CD4-positive, alpha-beta T cell treated with Interleukin-4 for 1 hour (primary cell): ENCODE results near the gene SLC2A9.
"Not testable (repeated sequence)": the region's sequence is repeated elsewhere in the genome, so short reads cannot be mapped to it uniquely, and the experiment has no call there.

Experiments
- DNase-seq, 2 donors: peaks; one replicate each; pipeline ENCODE4 v3.0.0-alpha.2; 2020 to 2022

Gene SLC2A9

DNA sequence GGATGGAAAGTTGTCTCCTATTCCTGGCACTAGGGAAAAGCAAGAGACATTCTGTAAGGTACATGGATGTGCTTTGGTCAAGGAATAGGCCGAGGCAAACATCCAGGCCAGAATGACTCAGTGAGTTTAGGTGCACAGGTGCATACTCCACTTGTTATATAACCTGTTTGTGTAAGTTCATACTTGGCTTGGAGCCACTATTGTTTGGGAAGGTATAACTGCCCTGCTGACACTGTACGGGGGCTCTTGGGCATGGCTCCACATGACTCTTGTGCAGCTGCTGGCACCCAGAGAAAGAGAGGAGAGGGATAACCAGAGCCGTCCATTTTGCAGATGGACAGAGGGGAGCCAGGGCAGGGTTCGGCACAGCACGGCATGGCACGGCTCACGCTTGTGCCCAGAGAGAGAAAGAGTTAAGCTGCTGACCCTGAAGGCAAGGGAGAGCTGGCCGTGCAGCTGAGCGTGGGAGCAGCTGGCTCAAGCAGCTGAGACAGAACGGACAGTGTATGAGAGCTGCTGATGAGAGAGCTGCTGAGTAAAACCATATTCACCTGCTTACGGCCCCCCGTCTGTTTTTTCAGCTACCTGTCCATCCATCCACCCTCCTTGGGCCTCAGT, 98.0 kb downstream of the SLC2A9 start:
- no peak for DNase-seq

DNA sequence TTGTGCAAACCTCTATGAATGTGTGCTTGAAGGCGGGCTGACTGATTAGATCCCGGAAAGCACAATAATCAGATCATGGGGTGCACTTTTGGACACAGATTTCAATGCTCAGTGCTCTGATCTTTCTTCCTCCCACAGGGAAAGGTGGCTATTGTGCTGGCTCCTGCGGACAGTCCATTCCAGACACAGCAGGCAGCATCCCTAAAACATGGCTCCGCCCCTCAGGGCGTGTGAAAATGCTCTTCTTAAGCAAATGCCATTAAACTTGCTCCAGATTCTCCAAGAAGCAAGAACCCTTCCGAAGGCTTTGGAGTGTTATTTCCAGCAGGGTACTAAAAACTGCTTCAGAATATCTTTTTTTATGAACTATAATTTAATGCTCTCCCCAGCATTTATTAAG, 100.0 kb downstream of the SLC2A9 start:
- DNase-seq, result no peak

DNA sequence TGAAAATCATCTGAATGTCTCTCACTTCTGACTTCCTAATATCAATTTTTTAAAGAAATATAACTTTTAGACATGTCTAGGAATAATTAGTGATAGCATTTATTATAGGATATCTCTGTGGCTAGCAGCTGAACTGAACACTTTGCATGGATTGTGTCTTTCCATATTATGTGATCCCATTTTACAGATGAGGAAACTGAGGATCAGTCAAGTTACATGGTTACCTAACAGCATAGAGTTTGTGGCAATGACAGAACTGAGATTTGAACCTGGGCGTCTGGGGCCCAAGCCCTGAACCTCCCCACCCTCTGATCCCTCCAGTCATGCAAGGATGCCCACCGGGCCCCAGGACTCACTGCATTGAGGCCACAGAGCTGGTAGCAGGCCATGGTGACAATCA, 101.3 kb downstream of the SLC2A9 start:
- no peak for DNase-seq

DNA sequence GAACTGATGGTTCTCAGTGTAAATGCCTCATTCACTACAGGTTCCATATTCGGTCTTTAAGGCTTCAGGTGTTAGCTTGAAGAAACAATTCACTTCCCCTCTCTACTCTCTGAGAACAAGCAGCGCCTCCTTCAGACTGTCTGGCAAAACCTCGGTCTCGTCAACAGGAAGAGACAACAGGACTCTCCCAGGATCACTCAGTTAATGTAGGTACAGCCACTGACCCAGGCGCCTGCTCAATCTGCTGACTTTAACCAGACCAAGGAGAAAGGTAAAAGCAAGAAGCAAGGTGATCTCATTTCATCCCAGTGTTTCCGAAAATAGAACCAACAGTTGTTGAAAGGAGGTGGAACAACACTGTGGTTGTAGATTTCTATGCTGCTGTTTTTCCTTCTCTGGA, 102.2 kb downstream of the SLC2A9 start:
- no peak for DNase-seq

DNA sequence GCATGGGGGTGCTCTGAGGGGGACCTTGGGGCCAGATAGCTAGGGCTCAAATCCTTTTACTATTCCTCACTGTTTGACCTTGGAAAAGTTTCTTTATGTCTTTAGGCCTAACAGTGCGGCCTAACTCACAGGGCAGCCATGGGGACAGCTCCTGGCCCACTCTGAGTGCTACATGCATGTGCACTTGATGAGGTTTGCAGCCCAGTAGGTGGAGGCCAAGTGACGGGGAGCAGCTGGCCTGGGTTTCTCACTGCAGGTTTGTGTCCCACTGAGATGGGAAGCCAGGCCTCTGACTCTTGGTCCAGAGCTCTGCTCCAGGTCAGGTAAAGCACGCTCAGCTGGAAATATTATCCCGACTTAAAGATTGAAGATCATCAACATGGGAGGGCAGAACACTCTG, 102.8 kb downstream of the SLC2A9 start:
- DNase-seq, result no peak

DNA sequence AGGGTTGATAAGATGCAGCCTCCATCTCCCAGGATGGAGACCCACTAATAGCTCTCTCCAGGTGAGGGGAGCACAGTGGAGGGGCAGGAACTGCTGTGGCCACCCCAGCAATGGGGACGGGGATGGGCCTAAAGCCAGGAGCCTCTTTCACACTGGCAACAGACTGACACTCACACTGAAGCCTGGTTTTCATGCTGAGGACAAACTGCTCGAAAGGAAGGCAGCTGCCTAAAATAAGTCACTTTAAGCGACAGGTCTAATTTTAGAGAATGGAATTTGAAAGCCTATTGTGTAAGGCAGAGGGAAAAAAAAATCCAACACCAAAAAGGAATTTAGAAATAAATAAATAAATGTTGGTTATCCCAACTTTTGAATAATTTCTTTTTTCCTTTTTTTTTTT, 104.4 kb downstream of the SLC2A9 start:
- DNase-seq, result no peak

DNA sequence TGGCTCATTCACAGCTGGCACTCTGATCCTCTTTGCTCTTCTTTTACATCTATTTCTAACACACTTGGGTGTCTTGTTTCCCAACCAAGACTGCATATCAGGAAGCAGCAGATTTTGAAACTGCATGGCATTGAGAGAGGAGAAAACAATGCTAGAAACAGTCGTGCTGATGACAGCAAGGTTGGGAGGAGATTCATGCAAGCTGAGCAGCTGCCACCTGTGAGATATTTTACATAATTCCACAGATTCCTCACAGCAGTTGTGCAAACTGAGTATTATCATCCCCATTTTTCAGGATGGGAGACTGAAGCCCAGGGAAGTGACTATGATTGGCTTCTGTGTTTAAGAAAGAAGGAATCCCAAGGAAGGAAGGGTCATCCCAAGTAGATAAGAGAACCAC, 105.0 kb downstream of the SLC2A9 start:
- DNase-seq, result no peak

DNA sequence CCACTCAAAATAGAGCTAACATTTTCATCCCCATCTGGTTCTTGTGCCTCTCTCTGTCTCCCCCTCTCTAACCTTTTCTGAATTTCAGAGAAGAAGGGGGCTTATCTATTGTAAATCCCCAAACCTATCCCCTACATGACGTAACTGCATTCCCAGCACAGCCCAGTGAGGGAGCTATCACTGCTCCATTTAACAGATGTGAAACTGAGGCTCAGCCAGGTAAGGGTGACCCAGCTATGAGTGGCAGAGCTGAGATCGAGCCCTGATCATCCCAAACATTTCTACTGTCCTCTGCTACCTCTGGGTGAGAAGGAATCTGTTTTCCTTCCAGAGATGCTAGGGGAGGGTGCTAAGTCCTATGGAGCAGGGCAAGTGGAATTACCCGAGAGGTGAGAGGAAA, 107.5 kb downstream of the SLC2A9 start:
- no peak for DNase-seq

DNA sequence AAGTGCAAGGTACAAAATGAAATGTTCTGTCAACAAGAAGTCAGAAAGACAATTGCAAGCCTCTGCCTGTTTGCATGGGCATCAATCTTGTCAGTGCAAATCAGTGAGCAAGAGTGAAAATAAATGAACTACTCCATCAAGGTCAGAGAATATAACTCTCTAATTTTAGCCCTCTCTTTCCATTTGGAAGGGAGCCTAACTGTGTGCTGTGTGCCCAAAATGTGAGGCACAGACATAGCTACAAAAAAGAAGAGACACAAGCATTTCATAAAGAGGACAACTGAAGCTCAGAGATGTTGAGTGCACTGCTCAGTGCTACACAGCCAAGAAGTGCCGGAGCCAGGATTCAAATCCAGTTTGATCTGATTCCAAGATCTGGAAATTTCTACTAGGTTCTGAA, 114.3 kb downstream of the SLC2A9 start:
- no peak for DNase-seq

DNA sequence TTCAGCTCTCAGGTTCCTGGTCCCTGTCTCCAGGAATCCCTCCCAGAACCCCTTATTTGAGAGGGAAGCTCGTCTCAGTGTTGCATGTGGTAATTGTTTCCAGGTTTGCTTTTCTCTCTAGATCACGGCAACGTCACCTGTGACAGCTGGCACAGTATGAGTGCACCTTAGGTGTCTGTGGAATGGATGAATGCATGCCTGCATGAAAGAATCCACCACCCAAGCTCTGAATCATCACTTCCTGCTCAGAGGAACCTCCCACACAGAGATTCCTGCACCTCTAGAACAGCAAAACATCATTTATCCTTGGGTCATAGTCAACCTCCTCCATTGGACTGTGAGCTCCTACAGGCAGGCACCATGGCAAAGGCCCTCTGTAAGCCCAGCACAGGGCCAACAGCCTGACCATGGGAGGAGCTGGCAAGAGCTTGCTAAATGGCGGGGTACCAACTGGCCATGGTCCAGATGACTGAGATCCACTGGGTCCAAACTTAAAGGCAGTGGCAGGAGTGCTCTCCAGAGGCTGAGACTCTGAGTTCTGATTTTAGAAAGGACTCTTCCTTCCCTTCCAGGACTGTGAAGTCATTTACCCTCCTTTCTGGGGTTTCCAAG, 116.2 kb downstream of the SLC2A9 start:
- DNase-seq, result no peak

DNA sequence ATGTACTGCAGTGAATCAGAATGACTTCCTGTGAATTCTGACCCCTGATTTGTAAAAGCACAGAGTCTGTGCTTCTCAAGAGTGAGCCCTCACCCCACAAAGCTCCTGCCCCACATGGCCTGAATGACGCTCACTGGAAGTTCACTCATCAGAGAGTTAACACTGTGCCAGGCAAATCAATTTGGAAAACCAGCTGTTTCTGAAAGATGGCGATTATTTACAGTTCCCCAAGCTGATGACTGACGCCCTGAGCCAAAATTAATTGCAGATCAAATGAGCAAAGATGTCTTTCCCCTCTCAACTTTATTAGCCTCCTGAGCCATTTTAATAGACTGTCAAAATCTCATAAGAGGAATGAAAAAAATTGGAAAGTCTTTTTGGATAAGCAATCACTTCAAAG, 118.0 kb downstream of the SLC2A9 start:
- DNase-seq, result no peak

DNA sequence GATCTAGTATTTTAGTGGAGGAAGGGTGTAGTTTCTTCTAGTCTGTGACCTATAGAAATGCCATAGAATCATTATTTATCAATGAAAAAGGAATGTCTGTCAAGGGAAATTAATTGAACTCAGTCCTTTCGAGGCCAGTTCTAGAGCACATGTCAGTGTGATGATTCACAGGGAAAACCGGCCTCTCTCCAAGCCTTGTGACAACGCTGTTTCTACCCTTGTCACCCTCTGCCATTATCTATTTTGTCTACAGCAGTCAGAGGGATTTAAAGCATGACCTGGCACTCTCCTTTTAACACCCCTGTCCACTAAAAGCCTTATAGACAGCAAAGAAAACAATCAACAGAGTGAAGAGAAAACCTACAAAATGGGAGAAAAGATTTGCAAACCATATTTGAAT, 120.0 kb downstream of the SLC2A9 start:
- no peak for DNase-seq

DNA sequence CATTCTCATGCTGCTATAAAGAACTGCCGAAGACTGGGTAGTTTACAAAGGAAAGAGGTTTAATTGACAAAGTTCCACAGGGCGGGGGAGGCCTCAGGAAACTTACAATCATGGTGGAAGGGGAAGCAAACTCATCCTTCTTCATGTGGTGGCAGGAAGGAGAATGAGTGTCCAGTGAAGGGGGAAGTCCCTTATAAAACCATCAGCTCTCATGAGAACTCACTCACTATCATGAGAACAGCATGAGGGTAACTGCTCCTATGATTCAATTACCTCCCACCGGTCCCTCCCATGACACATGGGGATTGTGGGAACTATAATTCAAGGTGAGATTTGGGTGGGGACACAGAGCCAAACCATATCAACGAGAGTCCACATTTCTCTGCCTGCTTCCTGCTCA, 120.7 kb downstream of the SLC2A9 start:
- DNase-seq, result not testable (repeated sequence)

DNA sequence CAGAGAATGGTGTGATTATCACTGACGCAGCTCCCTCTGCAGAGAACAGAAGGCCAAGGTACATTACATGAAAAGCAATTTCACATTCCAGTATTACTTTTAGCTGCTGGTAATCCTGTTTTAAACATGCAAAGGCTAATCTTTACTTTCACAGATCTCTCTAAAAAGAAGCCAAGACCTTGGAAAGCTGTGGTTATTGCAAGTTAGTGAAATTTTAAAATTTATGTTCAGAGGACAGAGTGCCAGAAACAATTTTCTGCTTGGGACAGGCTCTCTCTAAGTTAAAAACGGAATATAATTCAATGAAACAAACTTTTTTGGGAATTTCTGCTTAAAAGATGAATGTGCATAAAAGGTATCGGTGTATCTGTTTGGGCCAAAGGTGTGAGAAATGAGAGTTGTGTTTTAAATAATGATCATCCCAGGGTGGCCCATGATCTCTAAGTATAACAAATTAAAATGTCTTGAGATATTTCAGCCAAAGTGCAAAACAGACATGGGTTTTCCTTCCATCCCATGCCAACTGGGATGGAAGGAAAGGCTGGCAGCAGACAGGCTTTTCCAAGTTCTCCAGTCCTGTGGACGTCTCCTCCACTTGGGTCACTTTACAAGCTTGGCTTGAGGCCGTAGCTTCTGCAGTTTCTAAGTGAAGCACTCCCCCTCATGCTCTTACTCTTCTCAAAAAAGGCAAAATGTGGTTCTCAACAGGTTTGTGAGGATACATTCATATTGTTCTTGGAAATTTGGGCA, 121.8 kb downstream of the SLC2A9 start:
- DNase-seq, result no peak

DNA sequence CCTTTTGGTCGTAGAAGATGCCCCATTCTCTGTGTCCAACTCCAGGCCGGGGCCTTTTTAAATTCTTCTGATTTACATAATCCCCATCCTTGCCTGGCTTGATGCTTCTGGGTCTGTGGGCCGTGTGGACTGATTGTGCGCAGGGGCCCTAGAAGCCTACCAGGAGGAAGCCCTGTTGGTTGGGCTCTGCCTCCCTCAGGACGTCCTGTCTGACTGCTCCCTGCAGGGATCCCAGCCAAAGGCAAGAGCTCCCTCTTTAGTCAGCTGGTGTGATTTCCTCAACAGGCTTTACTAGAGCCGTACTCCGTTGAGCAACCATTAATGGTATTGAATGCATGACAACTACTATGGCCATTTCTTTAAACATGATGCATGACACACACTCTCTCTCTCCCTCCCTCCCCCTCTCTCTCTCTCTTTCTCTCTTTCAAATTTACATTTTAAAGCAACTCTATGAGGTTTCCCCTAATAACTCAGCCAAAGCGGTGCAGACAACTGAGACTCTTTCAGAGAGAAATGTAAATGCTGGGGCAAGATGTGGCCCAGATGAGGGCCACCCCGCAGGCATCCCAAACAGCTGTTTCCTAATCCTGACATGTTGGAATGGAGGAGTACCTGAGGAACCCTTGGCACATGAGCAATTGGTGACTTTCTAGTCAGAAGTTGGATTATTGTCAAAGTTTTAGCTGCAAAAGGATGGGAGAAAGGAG, 122.5 kb downstream of the SLC2A9 start:
- DNase-seq, result no peak

DNA sequence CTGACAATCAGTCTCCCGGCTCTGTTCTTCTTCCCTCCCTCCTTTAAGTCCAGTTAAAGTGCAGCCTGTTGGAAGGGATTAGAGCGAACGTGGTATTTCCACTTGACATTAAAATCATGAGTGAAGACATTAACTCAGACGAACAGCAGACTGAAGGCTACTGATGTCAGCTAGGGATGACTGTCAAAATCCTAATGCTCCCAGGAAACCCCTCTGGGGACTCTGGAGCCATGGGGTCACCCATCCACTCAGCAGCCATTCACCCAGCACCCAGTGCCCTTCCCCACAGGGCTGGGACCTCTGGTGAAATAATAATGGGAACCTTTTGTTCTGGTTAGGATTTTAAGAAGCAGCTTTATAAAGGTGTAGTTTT, 126.0 kb downstream of the SLC2A9 start:
- DNase-seq, result no peak

DNA sequence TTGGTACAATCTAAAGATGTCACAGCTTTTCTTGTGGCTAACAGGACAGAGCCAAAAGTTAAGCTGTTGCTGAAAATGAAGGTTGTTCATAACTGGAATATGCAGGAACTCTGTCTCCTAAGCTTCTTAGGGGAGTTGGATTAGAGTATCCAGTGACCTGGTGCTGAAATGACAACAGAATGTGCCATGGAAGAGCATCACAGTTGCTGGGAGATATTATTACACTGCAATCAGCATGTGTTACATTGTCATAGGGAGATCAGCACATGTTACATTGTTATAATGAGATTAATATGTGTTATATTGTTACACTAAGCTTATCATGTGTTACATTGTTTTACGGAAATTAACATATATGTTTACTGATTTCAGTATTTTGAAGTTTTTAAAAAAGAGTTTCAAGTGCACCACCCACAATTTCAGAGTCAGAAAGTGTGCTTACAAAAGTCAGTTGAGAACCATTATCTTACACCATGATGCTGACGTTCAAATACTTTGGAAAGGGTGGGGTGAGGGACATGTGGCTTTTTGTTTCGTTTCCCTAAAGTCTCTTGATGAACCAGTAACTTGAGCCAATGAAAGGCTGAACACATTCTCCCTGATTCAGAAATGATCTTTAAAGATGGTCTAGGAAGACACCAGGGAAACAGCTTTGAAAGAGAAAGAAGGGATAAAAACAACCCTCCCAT, 126.5 kb downstream of the SLC2A9 start:
- DNase-seq, result no peak

DNA sequence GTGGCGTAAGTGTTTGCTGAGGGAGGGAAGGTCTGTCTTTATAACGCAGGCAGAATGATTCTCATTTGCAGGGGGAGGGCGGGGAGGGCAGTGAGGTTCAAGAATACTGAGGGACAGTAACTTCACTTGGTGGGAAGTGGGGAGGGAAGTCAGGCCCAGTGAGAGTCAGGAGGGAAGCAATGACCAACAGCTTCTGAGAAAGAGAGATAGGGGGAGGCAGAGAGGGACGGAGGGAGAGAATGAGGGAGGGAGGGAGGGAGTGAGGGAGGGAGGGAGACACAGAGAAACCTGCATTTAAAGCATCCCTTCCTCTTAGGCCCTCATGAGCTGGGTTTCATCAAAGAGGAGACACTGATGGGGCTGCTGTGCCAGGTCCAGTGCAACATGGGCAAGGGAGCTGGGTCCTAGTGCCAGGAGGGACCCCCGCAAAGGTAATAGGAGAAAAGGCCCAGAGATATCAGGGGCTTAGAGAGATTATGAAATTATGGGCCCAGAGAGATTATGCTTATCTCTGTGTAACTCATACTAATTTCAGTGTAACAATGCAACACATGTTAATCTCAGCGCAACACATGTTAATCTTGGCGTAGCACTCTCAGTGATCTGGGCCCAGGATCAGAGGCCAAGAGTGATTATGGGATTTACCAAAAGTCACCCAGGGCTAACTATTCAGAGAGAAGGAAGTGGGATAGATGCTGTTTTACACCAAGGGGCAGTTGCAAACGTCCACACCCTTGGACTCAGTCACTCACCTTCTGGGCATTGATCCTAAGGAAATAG, 127.8 kb downstream of the SLC2A9 start:
- DNase-seq, result no peak

DNA sequence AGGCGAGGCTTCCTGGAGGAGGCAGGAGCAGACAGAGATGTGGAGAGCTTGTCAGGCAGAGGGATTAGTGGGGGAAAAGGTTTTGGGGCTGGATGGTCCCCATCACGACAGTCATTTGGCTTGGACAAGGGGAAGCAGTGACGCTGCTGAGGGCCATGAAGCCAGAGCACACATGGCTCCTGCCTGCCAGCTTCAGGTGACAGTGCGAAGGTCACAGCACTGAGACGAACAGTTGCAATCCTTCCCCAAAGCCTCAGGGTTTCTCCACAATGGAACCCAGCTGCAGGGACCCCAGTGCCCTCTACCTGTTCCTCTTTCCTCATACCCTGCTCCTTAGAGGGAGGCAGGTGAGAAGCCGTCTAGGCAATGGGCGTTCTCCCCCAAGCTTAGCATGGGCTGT, 129.6 kb downstream of the SLC2A9 start:
- DNase-seq, result no peak

DNA sequence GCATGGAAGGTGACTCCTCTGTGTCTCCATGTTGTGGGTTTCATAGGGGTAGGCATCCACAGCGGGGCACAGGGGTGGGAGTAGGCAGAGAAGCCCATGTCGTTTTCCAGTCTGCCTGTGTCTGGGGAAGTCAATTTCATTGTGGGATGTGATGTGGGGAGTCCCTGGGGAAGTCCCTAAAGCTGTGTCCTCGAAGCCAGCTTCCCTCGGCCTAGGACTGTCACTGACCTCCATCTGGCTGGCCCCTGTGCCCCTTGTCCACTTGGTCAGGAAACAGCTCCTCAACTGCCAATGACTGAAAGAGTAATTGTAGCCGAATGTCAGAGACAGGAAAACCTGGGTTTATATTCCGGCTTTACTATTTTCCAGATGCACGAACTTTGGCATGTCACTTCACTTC, 130.2 kb downstream of the SLC2A9 start:
- no peak for DNase-seq

DNA sequence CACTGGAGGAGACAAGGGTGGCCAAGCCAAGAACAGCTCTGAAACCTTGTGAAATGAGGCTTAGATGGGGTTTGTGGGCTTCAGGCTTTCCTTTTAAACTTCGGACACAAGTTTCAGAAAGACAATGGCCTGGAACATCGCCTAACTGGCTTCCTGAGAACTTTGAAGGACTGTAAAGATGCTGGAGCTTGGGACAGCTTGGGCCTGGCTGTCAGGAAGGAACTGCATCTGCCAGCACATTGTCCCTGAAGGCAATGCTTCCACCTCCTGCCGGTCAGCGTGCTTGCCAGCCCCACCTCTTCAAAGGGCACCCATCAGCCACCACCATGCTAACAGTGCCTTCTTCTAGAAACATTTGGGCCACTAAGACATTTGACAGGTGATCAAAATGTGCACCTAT, 132.0 kb downstream of the SLC2A9 start:
- DNase-seq, result no peak

DNA sequence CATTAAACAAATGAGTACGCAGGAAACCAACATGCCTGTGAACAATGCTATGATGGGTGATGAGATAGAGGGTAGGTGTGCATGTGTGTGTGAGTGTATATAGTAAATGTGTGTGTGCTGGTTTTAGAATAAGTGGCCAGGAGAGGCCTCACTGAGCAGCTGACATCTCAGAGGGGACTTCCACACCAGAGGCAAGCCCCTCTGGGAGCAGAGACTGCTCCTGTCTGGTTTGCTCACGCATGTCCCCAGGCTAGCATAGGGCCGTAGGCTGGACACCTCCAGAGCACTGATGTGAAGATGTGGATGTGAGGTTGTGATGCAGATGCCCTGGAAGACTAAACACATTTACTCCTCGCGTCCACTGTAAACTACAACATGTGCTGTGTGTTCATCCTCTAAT, 135.3 kb downstream of the SLC2A9 start:
- DNase-seq, result no peak
